Stomach (tissue), 4 donors: ENCODE measurements around the gene OR2A12.
"Not testable (repeated sequence)": the region's sequence is repeated elsewhere in the genome, so short reads cannot be mapped to it uniquely, and the experiment has no call there.

ENCODE experiments used
- EP300 ChIP-seq: sonication (generic); formaldehyde crosslinking; IDR thresholded peaks from one replicate; pipeline ENCODE4 v1.6.1; 2017; ENCODE audit warnings: antibody characterized with exemption
- TF ChIP-seq, protein P1 (sequence below), 7 experiments: fragments of 450-650 bp in 4 of 7; fragments of 200-600 bp in 3 of 7; sonication (generic) in 3 of 7; IDR thresholded peaks; one replicate each; pipeline ENCODE4 v1.5.1; 2016 to 2019; ENCODE audit warnings: antibody characterized with exemption in 7 of 7, control low read depth in 2 of 7, mild to moderate bottlenecking in 1 of 7

DNA sequence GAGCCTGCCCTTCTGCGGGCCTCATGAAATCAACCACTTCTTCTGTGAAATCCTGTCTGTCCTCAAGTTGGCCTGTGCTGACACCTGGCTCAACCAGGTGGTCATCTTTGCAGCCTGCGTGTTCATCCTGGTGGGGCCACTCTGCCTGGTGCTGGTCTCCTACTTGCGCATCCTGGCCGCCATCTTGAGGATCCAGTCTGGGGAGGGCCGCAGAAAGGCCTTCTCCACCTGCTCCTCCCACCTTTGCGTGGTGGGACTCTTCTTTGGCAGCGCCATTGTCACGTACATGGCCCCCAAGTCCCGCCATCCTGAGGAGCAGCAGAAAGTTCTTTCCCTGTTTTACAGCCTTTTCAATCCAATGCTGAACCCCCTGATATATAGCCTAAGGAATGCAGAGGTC, 43.5 kb downstream of the OR2A12 start:
- TF ChIP-seq, protein P1, sequence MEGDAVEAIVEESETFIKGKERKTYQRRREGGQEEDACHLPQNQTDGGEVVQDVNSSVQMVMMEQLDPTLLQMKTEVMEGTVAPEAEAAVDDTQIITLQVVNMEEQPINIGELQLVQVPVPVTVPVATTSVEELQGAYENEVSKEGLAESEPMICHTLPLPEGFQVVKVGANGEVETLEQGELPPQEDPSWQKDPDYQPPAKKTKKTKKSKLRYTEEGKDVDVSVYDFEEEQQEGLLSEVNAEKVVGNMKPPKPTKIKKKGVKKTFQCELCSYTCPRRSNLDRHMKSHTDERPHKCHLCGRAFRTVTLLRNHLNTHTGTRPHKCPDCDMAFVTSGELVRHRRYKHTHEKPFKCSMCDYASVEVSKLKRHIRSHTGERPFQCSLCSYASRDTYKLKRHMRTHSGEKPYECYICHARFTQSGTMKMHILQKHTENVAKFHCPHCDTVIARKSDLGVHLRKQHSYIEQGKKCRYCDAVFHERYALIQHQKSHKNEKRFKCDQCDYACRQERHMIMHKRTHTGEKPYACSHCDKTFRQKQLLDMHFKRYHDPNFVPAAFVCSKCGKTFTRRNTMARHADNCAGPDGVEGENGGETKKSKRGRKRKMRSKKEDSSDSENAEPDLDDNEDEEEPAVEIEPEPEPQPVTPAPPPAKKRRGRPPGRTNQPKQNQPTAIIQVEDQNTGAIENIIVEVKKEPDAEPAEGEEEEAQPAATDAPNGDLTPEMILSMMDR (IDR thresholded peaks at IDR 0.05): not testable (repeated sequence)
- not testable (repeated sequence) for TF ChIP-seq EP300
